H4 (cell line): ENCODE data around the gene MCC. TPM values are rescaled to one million over a fixed set of nuclear protein-coding genes. Genes with fewer than 3 reads are reported as not detected.

Experiments
- DNase-seq: peaks from one replicate; pipeline ENCODE4 v3.0.0-alpha.2; 2015; ENCODE audit warnings: low spot score
- total RNA-seq: library from RNA; depleted of rRNA; stranded (reverse); fragments of >200 nt; shearing (Covaris generic); gene quantifications from 2 replicates; pipeline ENCODE4 v1.2.3, GENCODE V29; 2014

The MCC gene
- total RNA-seq, 1 experiment from 2014 or later = 7.9 TPM

DNA sequence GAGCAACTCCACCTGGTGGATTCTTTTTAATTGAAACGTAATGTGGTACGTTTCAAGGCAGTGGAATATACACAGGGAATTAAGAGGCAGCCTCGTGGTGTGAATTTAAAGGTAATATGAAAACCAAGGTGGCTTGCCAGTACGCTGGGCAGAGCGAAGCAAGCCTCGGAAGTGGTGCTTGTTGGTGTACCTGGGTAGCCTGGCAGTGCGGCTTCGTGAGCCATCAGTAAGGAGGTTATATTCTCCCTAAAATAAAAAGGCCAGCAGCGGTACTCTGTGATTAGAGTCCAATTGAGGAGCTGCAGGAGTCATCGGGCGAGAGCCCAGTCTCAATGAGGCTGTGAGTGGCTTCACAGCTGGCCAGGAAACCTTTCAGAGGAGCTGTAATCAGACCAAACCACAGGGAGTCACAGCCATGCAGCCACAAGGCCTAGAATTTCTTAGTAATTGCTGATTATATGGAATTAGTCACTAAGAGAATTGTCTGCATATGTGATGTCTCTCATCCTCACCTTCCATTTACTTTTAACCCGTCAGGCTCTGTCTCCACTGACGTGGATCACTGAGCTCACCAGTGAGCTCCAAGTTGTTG is 454.0 kb downstream of the MCC start:
- DNase-seq = peak; percentile 85

DNA sequence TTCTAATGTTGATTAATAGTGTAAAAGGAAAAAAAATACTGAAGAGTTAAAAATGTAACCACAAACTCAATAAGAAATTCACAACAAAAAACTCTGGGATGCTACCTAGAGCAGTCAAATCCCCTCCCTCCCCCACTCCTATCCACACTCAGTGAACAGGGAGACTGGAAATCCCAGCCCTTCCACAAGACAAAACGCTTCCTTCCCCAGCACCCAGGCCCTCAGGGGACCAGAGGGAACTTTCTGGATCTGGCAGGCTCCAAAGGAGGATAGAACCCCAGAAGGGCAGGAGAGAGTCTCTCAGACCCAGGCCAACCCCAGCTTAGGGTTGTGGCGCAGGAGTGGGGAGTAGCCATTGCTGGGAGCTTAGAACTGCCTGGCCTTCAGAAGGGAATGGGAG is 456.7 kb downstream of the MCC start:
- DNase-seq = no peak

DNA sequence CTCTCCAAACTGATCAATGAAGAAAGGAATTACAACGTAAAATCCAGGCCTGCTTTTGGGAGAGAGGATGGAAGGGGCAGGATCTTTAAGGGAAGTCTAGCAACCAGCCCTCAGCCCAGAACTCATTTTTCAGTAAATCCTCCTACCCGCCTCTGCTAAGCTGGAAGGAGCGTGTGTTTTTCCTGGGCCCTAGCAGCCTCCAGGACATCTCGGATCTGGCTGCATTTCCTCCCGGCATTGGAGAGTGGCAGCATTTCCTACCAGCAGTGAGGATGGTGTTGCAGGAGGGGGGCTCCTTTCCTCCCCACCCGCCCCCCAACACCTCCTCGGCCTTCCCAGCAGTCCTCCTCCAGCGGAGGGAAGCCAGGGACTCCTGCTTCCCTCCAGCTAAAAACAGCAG is 457.1 kb downstream of the MCC start:
- no peak for DNase-seq

DNA sequence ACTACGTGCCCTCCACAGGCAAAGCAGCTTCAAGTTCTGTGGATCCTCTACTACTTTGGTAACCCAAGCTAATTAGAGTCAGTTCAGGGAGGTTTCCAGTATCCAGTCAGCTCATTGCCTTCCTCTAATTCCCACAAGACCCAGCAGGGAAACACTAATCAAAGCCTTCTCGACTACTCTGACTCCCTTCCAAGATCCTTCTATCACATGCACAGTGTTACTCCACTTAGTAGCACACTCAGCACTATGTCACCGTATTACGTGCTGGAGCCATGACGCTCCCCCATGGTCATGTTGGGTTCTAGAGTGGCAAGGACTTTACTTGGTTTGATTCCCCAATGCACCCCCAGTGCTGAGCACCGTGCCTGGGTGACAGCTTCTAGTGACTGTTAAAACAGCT is 458.6 kb downstream of the MCC start:
- no peak for DNase-seq

DNA sequence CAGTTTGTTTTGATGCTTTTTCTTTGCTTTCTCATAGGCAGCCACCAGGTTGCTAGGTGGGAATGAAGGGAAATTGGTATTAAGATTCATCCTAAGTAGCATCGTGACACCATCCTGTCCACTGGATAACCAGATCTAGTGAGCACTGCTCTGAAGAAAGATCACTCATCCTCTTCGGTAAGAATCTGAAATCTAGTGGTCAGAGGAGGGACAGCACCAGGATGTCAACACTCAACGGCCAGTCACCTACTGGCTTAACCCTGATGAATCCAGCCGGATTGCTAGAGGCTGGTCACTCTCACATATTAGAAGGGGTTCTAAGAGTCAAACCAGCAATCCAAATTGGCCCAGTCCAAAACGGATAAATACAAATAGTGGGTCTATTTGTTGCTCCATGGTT is 460.8 kb downstream of the MCC start:
- no peak for DNase-seq

DNA sequence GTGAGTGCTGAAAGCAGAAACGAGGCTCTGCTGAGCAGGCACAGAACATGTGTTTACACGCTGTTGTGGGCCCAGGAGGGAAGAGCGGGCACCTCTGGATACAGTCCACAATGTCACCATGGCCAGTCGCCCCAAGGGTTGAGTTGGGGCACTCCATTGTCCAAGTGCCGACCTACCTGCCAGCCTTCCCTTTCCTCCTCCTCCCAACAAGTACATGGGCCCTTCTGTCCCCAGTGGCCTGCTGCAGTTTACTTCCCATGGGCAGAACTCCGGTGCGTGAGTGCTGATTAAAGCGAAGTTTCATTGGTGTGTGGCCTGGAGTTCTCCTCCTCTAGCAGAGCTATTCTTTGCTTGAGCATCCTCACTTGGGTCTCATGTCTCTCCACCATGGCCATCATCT is 461.2 kb downstream of the MCC start:
- no peak for DNase-seq

DNA sequence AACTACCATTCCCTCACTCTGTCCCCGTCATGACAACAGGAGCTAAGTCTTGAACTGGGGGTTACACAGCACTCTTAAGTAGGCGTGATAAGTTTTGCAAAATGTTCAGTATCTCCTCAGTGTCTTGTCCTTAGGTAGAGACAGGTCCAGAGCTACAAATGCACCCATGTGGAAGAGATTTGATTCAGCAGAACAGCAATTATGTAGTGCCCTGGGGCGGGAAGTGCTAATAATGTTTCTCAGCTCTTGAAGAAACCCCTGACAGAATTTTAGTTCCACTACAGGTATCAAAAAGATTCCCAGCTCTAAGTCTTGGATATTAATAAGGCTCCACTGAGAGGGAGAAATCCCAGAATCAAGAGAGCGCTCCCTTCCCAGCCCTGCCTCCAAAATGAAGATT is 462.0 kb downstream of the MCC start:
- no peak for DNase-seq

DNA sequence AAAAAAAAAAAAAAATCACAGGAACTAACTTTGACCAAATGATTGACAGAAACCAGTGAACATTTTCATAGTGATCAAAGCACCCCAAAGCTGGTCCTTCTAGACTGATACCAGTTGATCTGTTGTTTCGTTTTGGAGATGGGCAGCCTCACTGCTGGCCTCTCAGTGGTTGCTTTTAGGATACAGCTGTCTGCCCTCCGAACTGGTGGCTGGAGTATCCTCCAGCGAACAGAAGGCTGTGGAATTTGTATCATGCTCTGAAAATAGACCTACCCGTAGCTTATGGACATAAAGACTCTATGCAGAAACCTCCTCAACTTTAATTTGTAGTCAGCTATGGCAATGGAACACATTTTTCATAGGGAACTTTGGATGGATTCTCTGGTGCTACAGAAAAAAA is 462.7 kb downstream of the MCC start:
- DNase-seq = no peak

DNA sequence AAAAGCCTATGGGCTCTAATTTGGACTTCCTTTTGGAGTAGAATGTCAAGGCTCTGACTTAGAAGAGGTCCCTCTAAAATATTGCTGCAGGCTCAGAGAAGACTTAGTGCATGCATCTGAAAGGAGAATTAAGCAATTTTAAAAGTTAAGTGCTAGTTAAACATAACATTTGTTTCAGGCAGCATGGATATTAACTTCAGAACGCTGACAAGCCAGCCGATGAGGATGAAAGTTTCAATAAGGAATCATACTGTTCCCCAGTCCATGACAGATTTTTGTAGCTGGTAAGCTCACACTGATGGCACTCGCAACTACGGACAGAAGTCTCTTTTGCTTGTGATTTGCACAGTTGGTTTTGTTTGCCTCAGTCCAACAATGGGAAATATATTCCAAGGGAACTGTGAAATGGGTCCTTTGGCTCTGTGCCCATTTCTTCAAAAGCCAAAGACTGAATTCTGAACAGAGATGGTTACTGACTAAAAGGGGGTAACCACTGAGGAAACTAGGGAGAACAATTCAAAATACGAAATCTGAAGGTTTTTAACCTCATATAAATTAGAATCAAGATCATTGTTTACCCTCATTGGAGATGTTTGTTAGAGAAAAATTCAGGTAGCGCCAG is 464.1 kb downstream of the MCC start:
- DNase-seq = no peak

DNA sequence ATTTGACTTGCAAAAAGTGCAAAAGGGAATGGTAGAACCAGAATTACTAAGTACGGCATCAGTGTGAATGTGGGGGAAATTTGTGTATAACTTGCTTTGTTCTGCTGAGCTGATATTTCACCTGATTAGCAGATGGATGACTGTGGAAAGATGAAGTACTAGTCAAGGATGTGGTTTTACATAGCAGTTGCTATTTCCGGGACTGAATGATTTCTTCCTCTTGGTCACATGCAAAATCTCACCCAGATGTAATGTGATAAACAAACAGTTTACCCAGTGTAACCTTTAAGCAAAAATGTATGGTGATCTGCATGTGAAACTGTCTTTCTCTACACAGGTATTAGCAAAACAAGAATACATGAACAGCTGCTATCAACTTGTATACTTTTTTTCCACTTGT is 465.6 kb downstream of the MCC start:
- peak; percentile 38 for DNase-seq

DNA sequence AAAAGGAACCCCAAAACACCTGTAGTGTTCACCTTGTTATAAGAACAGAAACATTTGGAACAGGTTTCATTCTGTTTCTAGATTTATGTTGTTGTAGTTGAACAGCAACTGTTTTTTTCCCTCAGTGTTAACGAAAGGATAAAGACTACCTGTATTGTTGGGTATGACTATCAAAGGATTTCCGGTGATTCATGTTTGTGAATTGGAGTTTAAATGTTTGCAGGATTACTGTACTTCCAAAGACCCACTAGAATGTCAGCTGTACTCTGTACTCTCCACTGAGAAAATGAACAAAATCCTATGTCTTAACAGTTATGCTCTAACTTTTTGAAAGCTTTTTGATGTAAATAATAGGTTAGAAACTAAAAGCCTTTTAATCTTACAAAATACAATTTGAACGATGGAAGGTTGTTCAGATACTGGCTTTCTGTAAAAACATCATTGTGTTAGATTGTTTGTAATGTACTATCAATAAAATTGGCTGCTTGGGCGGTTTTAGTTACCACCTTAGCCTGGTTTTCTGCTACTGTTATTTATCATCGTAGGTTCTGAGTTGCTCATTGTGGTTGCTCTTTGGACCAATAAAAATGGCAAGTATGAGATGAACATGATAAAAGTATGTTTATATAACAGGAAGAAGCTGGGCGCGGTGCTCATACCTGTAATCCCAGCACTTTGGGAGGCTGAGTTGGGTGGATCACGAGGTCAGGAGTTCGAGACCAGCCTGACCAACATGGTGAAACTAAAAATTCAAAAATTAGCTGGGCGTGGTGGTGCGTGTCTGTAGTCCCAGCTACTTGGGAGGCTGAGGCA is 467.6 kb downstream of the MCC start:
- DNase-seq = peak; percentile 61

DNA sequence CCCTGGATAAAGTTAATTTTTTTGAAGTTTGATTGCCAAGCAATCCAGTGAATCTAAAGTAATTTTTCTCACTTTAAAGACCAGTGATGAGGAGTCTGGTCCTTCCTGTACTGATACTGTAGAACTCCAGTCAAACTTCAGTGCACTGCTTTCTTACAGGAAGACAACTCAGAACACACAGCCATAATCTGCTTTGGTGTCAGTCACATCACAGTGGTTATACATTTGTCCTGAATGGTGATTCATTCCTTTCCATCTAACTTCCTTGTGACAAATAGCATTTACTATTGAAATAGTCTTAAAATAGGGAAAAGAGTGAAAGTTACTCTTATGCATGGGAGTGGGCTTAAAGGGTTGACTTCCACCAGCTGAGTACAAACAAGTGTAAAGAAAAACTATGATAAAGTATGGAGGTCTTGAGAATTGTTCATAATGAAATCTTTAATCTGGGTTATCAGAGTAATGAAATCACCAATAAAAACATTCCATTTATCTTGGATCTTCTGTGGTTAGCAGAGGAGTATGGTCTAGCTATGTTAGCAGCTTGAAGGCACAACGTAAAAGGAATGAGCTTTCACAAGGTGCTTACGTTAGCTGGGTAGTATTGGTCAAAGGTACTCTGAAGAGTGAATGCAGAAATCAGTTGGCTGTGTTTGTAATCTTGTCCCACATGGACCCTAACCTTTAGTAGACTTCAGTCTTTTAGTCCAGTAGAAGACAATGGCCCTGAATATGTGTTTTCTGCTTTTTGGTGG is 470.2 kb downstream of the MCC start:
- DNase-seq = no peak

DNA sequence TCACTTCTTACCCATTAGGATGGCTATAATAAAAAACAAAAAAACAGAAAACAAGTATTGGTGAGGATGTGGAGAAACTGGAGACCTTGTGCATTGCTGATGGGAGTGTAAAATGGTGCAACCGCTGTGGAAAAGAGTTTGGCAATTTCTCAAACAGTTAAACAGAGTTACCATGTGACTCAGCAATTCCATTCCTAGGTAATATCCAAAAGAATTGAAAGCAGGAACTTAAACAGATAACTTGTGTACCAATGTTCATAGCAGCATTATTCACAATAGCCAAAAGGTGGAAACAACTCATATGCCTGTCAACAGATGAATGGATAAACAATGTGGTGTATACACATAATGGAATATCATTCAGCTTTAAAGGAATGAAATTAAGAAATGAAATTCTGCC is 482.8 kb downstream of the MCC start:
- peak; percentile 36 for DNase-seq

DNA sequence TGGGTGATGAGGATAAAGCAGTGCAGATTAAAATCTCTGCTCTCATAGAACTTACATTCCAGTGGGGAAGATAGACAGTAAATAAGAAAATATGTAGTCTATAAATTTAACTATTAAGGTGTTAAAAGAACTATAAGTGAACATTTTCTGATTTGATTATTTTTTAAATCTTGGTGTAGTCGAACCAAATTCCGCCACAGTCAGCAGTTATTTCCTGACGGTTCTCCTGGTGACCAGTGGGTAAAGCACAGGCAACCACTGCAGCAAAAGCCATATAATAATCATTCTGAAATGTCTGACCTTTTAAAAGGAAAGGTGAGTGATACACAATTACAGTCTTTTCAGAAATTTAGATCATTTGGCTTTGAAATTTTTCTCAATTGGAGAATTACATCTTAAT is 484.5 kb downstream of the MCC start:
- no peak for DNase-seq

DNA sequence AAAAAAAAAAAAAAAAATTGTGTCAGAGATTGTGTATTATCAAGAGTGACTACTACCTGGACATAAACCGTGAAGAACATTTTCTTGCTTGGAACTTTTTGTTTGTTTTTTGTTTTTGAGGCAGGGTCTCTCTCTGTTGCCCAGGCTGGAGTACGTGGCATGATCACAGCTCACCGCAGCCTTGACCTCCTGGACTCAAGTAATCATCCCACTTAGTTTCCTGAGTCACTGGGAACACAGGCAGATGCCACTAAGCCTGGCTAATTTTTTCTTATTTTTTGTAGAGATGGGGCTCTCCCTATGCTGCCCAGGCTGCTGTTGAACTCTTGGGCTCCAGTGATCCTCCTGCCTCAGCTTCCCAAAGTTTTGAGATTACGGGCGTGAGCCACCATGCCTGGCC is 485.8 kb downstream of the MCC start:
- DNase-seq = no peak

DNA sequence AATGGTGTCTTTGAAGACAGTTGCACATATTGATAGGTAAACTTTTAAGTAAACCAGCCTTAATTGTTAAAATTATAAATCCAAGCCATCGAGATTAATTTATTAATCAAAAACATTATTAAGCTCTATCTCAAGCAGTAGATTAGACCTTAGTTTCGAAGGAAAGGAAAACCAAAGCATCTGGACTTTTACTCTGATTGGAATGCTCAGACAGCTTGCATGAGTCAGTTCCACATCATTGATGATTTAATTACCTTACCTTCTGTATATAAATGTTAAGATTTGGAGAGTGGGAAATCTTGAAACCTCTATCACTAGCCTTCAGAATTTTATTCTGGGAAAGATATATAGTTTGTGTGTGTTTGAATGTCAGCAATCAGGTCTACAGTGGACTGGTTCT is 487.8 kb downstream of the MCC start:
- DNase-seq = no peak

DNA sequence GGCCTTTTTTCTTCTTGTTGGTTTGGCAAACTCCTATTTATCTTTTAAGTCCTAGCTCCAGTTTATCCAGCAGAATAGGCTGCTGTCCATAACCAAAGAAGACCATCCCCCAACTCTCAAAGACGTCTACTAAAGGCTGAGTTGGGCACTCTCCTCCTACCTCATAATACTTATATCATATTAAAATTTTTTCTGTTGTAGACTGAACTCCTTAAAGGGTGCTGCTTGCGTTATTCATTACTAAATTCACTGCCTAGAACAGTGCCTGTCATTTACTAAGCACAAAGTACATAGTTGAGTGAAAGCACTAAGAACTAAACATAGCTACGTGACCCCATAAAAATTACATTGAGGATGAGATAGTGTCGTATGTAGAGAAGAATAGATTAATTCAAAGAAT is 490.0 kb downstream of the MCC start:
- no peak for DNase-seq

DNA sequence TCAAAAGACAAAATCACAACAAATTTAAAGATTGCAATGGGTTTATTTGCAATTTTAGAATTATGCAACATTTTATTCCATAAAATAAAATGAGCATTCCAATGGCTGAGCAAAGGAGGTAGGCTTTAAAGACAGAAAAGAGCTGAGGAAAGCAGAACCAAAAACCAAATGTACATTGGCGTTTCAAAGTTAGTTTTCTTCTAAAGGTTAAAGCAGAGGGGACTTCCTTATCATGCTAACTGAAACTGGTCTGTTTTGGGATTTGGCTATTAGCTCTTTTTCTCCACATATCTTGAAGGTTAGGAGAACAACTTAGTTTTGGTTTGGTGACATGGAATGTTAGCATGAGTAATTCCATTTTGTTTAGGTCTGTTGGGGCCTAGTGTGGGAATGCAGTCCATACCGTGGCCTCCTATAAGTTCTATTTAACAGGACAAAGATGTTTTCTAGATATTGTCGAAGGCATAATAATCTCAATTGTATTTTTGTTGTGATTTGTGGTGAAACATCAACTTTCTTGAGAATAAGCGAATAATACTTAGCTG is 491.4 kb downstream of the MCC start:
- DNase-seq = no peak

DNA sequence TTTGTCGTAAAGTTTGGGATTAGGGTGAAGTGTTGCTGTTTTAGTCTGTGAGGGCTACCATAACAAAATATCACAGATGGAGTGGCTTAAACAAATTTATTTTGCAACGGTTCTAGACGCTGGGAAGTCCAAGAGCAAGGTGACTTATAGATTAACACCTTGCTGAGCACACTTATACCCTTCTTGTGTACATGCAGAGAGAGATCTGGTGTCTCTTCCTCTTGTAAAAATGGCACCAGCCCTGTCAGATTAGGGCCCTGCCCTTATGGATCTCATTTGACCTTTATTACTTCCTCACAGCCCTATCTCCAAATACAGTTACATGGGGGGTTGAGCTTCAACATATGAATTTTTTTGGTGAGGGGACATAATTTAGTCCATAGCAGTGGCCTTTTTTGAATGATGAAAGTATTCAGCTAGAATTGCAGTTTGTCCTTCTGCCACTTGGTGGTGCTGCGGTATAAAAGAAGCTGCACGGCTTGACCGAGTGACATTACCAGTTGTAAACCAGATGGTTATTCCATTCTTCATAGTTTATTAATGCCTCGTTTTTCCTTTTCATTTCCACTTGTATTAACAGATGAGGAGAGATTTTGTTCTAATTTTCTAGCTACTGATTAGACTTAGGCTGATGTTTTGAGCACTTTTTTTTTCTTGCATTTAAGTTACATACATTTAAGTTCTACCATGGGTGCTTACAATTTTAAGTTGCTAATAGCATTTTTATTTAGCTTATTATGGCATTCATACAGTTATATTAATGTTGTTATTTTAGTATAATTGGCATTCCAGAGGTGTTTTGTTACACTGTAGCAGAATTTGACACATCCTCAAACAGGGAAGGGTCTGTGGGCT is 492.3 kb downstream of the MCC start:
- DNase-seq = peak; percentile 65

DNA sequence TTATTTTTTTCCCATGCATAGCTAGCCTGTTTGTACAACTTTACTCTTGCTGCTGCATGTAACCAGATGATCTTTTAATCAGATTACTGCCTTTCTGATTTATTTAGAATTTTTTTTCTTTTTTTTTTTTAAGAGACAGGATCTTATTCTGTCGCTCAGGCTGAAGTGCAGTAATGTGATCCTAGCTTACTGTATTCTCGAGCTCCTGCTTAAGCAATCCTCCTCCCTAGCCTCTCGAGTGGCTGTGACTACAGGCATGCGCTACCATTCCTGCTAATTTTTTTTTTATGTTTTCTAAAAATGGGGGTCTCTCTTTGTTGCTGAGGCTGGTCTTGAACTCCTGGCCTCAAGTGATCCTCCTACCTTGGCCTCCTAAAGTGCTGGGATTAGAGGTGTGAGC is 502.0 kb downstream of the MCC start:
- no peak for DNase-seq

DNA sequence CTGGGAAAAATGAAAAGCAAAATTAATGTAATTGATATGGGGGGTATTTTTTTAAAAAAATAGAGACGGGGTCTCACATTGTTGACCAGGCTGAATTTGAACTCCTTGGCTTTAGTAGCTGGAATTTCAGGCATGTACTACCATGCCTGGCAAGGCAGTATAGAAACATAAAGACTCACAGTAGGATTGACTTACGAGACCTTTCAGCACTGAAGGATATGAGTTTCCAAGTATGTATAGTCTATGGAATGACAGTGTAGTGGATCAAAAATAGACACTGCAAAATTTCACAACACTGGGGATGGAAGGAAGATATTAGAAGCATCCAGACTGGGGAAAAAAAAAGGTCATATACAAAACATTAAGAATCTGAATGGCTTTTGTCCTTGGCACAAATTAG is 504.9 kb downstream of the MCC start:
- DNase-seq = no peak
